Astrocyte of the spinal cord (primary cell): ENCODE data around the gene LRRC4C.

ENCODE experiments used
- DNase-seq: peaks from one replicate; pipeline ENCODE4 v3.0.0; 2011; ENCODE audit warnings: low read depth, low spot score
- H3K4me3 ChIP-seq: 2 replicates; pipeline ENCODE4 v1.5.1; 2011; ENCODE audit warnings: low read depth, mild to moderate bottlenecking, low read length, moderate library complexity
- CTCF ChIP-seq: IDR thresholded peaks from 2 replicates; pipeline ENCODE4 v1.5.1; 2012; ENCODE audit warnings: low read depth, mild to moderate bottlenecking, low read length, inconsistent platforms
- in situ Hi-C: cut with HindIII; loops from 2 replicates; pipeline ENCODE4 v1.10.0; 2017; ENCODE audit warnings: low sequenced_read_pairs

Gene LRRC4C

GRCh38 chr11:40403321-40403720 lies 1056.1 kb downstream of the LRRC4C start:
- in situ Hi-C loops: no loop called here

GRCh38 chr11:40401132-40401853 lies 1058.2 kb downstream of the LRRC4C start:
- H3K4me3 ChIP-seq: no peak overlapping the region
- no peak for TF ChIP-seq CTCF
- in situ Hi-C loops: no loop called here
- no peak for DNase-seq

More at GRCh38 chr11:40403321-40403720, 1056.1 kb downstream of the LRRC4C start:
- H3K4me3 ChIP-seq: no peak overlapping the region
- TF ChIP-seq CTCF: no peak
- no peak for DNase-seq

- DNase-seq: no peak
- TF ChIP-seq CTCF: no peak
- H3K4me3 ChIP-seq: no peak overlapping the region
- in situ Hi-C loops: no loop called here
Observed at GRCh38 chr11:40397141-40397540, 1062.3 kb downstream of the LRRC4C start.

GRCh38 chr11:40393511-40393910 lies 1065.9 kb downstream of the LRRC4C start:
- TF ChIP-seq CTCF: no peak
- in situ Hi-C loops: no loop called here
- no peak overlapping the region for H3K4me3 ChIP-seq
- no peak for DNase-seq

- TF ChIP-seq CTCF: no peak
- in situ Hi-C loops: no loop called here
- H3K4me3 ChIP-seq: no peak overlapping the region
Observed at GRCh38 chr11:40391679-40392078, 1067.8 kb downstream of the LRRC4C start.

GRCh38 chr11:40388097-40388818 lies 1071.2 kb downstream of the LRRC4C start:
- peak; percentile 41 for DNase-seq
- no peak overlapping the region for H3K4me3 ChIP-seq
- TF ChIP-seq CTCF: no peak
- in situ Hi-C loops: no loop called here

More at GRCh38 chr11:40391679-40392078, 1067.8 kb downstream of the LRRC4C start:
- DNase-seq: no peak
